ENCODE measurements around the gene MIGA2. TPM values are rescaled to one million over a fixed set of nuclear protein-coding genes. Genes with fewer than 3 reads are reported as not detected.

The MIGA2 gene
- total and polyA plus RNA-seq, 2 experiments from 2014 or later: 19.3 to 47.8 TPM

- TF ChIP-seq ZNF462 (CRISPR knock-in tag; IDR thresholded peaks at IDR 0.05) (no peak), STAT1 (IDR thresholded peaks at IDR 0.05; ENCODE audit: unreplicated experiment) (no peak), ETS1 (IDR thresholded peaks at IDR 0.05) (no peak), NANOG (IDR thresholded peaks at IDR 0.05; ENCODE audit: borderline replicate concordance) (no peak), ZNF331 (CRISPR knock-in tag; IDR thresholded peaks at IDR 0.05; ENCODE audit: low read depth) (no peak), EZH2 (IDR thresholded peaks at IDR 0.05; ENCODE audit: low read depth, unreplicated experiment) (no peak), JUNB (IDR thresholded peaks at IDR 0.05; ENCODE audit: unreplicated experiment) (no peak)
Measured at GRCh38 chr9:129094387-129095169, 58.2 kb downstream of the MIGA2 start (continued).

GRCh38 chr9:129095170-129095667 is 58.8 kb downstream of the MIGA2 start:
- no peak overlapping the region for H3K4me2 ChIP-seq
- 0 out of 2 replicates have a peak, but pooled peaks cover 3% of the 10 kb centered on the region for H3F3A ChIP-seq (replicated peaks; ENCODE audit: low read depth)
- no peaks in the 10 kb centered on the region for H3K27me3 ChIP-seq (ENCODE audit: insufficient read depth)
- H3K79me2 ChIP-seq (replicated peaks; ENCODE audit: insufficient read depth): no peaks in the 10 kb centered on the region
- Mint-ChIP-seq H3K27ac (no peak overlapping the region), H3K27me3 (ENCODE audit: insufficient read depth, low read depth, poor library complexity) (peaks cover 14% of the 10 kb centered on the region), H3K4me1 (peaks cover 2% of the 10 kb centered on the region; the same call in 2 of the 3 replicates), H3K36me3 (ENCODE audit: low read depth) (peaks cover 5% of the 10 kb centered on the region; the same call in 1 of the 3 replicates), H3K4me3 (no peak overlapping the region), H3K9me3 (no peaks in the 10 kb centered on the region)
- no peak overlapping the region for H3K27ac ChIP-seq (ENCODE audit: low read depth)
- peaks cover 4% of the 10 kb centered on the region; the same call in 1 of the 2 replicates for H4K20me1 ChIP-seq (replicated peaks; ENCODE audit: insufficient read depth)
- no peak overlapping the region for H3K4me3 ChIP-seq
- H3K36me3 ChIP-seq (ENCODE audit: insufficient read depth): no peaks in the 10 kb centered on the region
- DNase-seq (ENCODE audit: low spot score): no peak
- TF ChIP-seq EZH2 (IDR thresholded peaks at IDR 0.05; ENCODE audit: low read depth, unreplicated experiment) (no peak), POLR2AphosphoS5 (IDR thresholded peaks at IDR 0.05; ENCODE audit: low read depth) (no peak), ZNF114 (CRISPR knock-in tag; IDR thresholded peaks at IDR 0.05) (no peak), STAT1 (IDR thresholded peaks at IDR 0.05; ENCODE audit: unreplicated experiment) (no peak)
- H2AFZ ChIP-seq: no peak overlapping the region
- H3K4me1 ChIP-seq (ENCODE audit: insufficient read depth): no peaks in the 10 kb centered on the region
- H3K9me2 ChIP-seq (ENCODE audit: insufficient read depth): no peaks in the 10 kb centered on the region
- no peak for ATAC-seq
